ENCODE results near the gene KCTD21.
"Not testable (repeated sequence)": the region's sequence is repeated elsewhere in the genome, so short reads cannot be mapped to it uniquely, and the experiment has no call there.

Gene KCTD21

DNA sequence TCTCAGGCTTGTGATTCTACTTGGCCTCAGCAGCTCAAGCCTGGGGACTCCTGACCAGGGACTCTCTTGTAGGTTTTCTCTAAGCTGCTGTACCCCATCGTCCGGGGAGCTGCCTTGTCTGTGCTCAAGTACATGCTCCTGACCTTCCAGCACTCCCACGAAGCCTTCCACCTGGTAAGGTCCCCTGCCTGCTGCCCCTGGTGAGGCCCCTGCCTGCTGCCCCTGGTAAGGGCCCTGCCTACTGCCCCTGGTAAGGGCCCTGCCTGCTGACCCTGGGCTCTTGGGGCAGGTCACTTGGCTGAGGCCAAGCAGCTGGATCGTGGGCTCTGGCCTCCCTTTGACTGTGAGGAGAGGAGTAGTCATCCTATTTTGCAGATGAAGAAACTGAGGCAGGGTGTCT lies 11.6 kb upstream of the KCTD21 start:
- no peak for DNase-seq

DNA sequence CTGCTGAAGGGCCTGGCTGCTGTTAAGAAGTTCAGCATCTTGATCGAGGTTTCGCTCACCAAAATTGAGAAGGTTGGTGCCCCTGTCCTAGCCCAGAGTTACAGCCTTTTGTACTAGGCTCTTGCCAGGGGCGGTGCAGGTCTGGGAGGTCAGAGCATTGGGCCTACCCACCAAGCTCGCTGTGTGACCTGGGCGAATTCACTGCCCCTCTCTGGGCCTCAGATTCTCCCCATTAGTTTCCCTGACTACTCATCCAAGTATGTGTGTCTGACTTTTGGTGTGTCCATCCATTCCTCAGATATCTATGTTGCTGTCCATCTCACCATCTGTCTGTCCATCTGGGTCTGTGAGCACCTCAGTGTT lies 11.2 kb upstream of the KCTD21 start:
- no peak for DNase-seq

DNA sequence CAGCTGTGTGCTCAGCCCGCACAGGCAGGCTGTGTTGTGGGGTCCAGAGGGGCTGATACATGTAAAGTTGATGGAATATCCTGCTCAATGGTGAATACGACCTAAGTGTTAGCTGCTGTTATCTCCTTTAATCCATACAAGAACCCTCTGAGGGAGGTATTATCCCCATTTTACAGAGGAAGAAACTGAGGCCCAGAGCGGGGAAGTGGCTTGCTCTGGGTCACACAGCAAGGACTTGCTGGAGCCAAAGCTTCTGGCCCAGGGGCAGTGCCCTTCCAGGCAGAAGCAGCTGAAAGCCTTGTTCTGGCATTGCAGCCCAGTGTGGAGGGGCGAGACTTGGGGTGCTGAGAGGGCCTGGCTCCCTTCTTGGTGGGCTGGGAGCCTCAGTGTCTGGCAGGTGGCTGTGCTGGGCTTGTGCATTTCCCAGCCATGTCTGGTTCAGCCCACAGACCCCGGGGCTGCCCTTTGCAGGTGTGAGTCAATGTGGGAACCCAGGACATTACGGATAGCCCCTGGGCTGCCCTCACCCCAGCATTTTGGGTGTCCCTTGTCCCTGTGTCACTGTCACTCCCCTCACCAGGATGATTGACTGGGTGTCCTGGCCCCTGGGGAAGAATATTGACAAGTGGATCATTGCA lies 10.7 kb upstream of the KCTD21 start:
- no peak for DNase-seq

DNA sequence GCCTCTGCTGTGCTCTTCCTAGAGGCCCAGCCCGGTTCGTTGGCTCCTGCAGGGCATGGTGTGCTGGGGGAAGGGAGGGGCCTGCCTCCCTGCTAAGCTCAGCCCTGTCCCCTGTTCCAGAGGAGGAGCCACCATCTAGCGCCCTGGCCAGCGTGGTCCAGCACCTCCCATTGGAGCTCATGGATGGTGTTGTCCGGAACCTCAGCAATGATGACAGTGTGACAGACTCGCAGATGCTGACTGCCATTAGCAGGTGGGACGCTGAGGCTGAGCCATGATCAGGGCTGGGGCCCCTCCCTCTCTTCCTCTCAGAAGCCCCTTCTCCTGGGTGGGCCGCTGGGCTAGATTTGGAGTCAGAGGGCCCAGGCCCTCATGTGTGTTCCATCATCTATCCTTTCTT lies 9.4 kb upstream of the KCTD21 start:
- no peak for DNase-seq

DNA sequence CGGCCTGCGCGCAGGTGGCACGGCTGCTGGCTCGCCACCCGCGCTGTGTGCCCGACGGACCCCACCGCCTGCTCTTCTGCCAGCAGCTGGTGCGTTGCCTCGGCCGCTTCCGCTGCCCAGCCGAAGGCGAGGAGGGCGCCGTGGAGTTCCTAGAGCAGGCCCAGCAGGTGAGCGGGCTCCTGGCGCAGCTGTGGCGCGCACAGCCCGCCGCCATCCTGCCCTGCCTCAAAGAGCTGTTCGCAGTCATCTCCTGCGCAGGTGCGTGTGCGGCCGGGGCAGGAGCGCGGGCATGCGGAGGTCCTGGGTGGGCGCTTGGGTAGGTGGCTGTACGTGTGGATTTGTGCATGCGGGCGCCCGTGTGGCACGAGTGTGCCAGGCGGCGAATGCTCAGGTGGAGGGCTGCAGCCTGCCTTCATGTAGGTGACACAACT lies 8.2 kb upstream of the KCTD21 start:
- DNase-seq = no peak

DNA sequence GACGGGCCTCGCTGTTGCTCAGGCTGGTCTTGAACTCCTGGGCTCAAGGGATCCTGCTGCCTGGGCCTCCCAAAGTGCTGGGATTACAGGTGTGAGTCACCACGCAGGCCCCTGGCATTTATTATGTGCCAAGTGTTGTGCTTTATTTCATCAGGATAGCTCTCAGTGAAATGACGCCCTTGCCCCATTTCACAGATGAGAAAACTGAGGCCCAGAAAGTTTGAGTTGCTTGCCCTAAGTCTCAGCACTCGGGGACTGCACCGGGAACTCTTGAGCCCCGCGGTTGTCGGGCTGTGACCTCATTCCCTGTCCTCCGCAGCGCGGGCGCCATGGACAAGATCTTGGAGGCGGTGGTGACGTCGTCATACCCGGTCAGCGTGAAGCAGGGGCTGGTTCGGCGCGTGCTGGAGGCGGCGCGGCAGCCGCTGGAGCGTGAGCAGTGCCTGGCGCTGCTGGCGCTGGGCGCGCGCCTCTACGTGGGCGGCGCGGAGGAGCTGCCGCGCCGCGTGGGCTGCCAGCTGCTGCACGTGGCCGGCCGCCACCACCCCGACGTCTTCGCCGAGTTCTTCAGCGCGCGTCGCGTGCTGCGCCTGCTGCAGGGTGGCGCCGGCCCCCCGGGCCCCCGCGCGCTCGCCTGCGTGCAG lies 7.6 kb upstream of the KCTD21 start:
- no peak for DNase-seq

DNA sequence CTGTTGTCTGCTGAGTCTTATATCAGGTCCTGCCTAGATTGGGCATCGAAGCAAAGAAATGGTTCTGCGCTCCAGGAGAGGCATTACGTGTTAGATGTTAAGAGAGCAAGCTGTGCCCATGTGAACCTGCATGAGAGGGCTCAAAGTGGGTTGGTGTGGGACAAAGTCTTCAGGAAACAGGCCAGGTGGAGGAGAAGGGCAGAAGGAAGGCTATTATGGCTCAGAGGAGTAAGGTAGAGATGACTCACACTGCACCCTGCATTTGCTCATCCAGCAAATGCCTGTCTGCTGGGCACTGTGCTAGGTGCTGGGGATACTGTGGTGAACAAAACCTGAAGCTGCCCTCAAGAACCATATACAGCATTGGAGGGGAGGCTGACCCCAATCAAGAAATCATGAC lies 6.1 kb upstream of the KCTD21 start:
- DNase-seq = no peak

DNA sequence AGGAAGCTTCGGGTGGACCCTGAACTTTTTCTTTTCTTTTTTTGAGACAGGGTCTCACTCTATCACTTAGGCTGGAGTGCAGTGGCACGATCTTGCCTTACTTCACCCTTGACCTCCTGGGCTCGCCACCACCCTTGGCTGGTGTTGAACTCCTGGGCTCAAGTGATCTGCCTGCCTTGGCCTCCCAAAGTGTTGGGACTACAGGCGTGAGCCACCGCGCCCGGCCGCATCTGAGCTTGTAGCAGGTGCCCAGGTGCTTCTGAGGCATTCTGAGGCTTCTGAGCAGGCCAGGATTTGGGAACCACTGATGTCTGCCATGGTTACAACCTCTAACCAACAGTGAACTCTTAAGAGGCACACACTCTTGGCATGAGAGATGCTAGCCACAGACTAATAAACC lies 5.4 kb upstream of the KCTD21 start:
- DNase-seq = no peak

DNA sequence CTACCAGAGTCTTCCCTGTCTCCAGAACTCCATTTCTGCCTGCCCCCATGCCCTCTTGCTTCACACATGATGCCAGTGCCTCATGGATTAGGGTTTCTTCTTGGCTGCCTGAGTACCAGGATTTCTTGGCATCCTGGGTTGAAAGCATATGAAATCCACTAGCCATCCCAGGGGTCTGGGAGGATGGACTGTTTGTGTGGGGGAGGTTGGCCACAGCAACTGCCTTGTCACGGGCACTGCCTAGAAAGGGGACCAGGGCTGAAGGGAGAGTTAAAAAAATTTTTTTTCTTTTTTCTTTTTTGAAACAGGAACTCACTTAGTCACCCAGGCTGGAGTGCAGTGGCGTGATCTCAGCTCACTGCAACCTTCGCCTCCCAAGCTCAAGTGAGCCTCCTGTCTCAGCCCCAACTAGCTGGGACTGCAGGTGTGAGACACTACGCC lies 4.5 kb upstream of the KCTD21 start:
- DNase-seq = no peak

DNA sequence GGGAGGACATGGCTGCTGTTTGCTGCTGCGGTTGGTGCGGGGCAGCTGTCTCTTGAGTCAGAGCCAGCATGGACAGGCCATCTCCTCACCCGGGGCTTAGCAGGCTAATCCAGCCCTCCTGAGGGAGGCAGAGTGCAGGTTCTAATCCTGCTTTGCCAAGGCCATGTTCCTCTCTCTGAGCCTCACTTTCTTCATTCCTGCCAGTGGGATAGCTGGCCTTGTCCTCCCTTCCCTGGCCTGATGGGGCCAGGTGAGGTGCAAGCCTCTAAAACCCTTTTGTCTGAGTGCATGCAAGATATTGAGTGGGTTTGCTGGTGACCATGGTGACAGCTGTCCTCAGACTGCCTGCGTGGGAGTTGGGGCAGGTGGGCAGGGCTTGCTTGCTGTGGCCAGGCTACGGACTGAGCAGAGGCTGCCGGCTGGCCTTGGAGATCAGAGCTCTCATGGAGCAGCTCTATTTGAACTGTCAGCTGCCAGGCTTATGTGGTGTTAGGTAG lies 3.8 kb upstream of the KCTD21 start:
- DNase-seq = no peak

DNA sequence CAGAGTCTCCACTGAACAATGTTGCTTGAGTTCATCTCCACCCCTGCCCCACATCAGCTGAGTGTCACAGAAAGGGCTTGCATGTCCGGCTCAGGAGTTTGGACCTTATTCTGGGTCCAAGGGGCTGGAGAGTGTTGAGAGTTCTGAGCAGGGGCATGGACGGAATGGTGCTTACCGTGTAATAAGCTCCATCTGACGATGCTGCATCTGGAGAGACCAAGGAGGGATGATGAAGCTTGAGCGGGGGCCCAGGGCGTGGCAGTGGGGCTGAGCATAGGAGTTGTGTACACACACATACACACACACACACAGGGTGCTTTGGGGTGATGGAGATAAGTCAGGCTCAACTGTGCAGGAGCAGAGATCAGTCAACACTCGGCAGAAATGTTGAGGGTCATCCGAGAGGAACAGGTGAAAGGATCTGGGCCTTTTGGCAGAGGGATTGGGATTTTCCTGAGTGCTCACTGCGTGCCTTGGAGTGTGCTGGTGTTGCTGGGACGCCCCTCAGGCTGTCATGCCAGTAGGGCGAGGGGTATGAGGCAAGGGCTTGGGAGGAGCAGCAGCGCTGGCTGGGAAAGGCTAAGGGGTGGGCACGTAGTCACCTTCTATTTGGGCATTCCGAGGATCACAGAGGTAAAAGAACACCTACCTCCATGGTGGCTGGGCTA lies 2.6 kb upstream of the KCTD21 start:
- no peak for DNase-seq

DNA sequence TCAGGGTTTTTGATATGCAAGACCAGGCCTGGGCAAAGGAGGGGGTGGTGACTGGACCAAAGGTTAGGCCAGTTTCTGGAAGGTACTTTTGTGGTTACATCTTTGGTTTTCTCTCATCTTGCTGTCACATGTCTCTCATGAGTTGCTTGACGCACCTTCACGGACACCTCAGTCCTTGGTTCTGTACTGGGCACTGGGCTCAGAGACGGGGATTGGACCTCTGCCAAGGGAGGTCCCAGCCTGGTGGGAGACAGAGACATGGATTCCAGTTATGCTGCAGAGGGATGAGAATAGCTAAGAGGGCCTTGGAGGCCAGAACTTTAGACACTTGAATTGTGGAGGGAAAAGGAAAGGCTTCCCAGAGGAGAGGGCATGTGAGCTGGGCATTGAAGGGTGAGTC lies 1.9 kb upstream of the KCTD21 start:
- no peak for DNase-seq

DNA sequence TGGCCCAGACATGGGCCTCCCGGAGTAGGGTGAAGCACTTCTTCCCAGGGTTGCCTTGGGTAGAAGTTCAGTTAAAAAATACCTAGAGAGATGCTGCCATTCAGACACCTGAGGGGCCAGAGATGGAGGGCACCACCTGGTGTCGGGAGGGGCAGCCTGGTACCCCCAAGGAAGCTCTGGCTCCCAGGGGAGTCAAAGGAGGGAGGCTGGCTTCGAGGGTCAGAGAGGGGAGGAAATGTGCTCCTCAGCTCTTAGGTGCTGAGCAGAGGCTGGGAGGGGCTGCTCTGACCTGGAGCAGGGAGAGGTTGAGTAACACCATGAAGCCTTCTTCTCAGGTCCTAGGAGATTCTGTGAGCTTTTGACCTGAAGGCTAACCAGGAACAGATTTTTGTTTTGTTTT lies 1.4 kb upstream of the KCTD21 start:
- DNase-seq = no peak

DNA sequence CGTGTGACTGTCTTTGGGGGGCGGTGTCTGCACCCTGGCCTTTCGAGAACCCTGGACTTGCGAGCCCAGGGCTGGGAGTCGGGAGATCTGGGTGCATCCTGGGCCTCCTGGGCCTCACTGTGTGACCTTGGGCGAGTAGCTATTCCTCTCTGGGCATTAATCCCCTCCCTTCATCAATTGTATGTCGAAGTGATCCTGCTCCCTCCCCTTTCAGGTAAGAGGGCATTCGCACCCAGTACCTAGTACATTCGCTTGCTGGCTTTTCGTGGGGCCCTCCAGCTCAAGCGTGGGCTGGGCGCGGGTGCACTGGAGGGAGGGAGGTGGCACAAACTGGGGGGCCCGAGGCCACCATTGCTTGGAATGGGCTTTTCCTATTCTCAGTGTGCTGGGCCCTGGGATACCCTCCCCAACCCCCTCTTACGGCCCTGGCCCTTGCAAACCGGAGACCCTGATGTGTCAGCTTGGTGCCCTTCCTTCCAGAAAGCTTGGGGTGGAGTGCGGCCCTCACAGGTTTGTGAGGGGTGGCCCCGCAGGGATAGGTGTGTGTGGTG lies 823 bp upstream of the KCTD21 start:
- DNase-seq = no peak

DNA sequence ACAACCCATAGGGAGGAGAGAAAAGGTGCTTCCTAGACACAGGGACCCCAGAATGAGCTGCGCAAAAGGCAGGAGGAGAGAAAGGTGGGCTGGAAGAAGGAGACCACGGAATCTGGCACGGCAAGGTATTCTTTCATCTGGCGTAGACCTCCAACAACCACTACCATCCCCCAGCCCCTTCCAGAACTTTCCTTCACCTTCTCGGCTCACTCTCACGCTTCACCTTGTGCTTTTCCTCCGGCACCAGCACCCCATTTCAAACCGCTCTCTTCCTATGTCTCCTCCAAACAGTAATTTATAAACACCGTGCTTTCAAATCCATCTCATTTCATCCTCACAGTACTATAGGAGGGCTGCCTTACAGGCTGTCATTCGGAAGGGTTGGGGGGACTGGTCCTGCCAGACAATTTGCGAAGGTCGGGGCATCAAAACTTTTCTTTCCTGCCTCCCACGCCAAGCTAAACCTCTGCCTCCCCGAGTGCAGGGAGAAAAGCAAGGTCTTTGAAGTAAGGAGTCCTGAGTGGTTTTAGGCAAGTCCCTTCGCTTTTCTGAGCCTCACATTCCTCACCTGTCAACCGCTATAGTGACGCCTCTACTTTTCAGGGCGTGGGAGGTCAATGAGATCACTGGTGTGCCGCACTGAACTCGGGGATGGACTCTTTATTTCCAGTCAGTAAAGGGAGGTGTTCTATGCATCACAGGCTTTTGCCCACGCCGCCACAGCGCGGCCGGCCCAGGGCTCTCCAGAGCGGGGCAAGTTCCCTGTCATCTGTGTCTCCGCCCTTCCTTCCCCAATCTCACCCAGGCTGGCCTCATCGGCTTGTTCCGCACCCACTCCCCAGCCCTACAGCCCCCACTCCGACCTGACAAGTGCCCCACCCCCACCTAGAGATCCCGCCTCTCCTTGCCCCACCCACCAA lies 800 bp downstream of the KCTD21 start:
- DNase-seq = peak; percentile 91

DNA sequence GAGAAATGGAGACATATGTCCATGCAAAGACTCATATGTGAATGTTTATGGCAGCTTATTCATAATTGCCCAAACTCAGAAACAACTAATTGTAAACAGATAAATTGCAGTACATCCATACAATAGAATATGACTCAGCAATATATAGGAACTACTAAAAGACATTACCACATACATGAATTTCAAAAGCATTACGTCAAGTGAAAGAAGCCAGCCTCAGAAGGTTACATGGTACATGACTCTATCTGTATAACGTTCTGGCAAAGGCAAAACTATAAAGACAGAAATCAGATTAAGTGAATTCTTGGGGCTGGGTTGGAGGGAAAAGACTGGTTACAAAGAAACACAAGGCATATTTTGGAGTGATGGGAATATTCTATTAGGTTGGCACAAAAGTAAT lies 7.2 kb downstream of the KCTD21 start:
- no peak for DNase-seq

DNA sequence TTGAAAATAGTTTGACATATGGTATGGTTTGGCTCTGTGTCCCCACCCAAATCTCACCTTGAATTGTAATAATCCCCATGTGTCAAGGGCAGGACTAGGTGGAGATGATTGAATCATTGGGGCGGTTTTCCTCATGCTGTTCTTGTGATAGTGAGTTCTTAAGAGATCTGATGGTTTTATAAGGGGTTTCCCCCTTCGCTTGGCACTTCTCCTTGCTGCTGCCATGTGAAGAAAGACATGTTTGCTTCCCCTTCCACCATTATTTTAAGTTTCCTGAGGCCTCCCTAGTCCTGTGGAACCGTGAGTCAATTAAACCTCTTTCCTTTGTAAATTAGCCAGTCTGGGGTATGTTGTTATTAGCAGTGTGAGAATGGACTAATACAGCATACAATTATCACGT lies 7.7 kb downstream of the KCTD21 start:
- no peak for DNase-seq

DNA sequence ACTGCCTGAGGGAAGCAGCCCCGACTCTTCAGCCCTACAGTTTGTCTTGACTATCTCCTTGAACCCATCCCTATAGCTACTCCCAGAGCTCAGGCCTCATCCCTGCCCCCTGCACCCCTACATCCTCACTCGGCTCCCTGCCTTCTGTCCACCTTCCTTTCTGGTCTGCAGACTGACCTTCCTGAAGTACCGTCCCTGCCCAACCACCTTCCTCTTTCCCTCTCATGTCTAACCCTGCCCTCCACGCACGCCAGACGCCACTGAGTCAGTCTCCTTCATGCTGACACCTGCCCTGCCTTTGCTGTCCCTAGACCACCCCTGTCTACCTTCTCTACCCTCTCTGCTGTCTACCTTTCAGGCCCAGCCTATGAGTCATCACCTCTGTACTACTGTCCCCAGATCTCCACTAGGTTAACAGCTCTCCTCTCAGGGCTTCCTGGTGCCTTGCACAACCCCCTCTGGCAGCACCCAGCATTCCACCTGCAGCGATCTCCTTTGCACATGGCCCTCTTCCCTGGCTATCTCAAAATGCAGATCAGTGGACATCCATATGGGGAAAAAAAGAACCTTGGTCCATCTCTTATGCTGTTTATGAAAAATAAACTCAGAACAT lies 8.9 kb downstream of the KCTD21 start:
- DNase-seq = no peak

DNA sequence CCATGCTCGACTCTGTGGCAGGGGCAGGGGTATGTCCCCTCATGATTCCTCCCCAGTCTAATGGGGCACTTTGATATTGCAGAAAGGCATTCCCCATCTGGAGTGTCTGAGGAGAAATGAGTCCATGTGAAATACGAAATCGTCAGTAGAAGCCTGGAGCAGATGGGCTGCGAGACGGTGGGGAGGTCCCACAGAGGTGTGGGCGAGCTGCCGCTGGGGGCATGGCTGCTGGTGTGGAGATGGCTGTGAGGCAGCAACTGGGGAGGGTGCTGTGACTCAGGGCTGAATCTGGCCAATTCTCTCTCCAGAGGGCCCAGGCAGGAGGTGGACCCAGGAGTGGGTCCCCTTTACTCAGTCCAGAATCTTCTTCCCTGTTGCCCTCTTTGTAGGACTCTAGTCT lies 11.2 kb downstream of the KCTD21 start:
- DNase-seq = no peak

DNA sequence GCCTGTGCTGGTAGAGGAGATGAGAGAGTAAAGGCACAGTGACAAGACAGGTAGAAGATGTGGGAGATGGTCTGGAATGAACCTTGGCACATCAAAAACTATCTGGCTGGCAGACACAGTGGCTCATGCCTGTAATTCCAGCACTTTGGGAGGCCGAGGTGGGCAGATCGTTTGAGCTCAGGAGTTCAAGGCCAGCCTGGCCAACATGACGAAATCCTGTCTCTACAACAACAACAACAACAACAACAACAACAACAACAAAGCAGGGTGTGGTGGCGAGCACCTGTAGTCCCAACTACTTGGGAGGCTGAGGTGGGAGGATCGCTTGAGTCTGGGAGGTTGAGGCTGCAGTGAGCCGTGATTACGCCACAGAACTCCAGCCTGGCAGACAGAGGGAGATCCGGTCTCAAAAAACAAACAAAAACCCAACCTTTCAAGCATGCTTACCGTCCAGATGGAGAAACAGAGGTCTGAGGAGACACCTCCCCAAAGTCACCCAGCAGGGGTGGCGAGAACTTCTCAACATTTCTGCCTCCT lies 11.8 kb downstream of the KCTD21 start:
- DNase-seq = no peak

DNA sequence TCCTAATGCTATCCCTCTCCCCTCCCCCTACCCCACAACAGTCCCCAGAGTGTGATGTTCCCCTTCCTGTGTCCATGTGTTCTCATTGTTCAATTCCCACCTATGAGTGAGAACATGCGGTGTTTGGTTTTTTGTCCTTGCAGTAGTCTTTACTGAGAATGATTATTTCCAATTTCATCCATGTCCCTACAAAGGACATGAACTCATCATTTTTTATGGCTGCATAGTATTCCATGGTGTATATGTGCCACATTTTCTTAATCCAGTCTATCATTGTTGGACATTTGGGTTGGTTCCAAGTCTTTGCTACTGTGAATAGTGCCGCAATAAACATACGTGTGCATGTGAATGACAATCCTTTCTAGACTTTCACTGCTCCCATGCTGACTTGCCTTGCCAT lies 12.6 kb downstream of the KCTD21 start:
- not testable (repeated sequence) for DNase-seq

DNA sequence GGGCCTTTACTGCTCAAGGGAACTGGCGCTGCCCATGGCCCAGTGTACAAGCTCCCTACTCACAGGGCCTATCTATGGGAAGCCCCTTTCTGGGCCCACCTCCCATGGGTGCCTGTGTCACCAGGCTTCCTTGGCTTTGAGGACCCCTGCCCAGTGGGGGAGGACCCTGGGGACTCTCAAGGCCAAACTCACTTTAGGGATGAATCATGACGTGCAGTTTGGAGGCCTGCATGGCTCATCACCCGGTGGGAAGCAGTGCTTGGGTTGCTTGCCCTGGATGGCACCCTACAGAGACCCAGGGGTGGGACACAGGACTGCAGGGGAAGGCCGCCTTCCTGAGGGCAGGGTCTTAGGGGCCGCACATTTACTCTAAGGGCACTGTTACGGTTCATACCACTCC lies 16.5 kb downstream of the KCTD21 start:
- no peak for DNase-seq

Measured in activated CD8-positive, alpha-beta memory T cell treated with anti-CD3 and anti-CD28 coated beads for 24 hours (primary cell).